Measurements from ENCODE around the gene TSACC. TPM values are rescaled to one million over a fixed set of nuclear protein-coding genes. Genes with fewer than 3 reads are reported as not detected.

Gene TSACC
- total and polyA plus RNA-seq, 10 of the 15 experiments (the other 5 are each of a cell fraction or from before 2014, with no cell fraction given), result 0.25 to 2.8 (median 0.92) TPM; not detected in 4

GRCh38 chr1:156338180-156338976 lies at the start of gene TSACC, which contains the start of gene CCT3 (continued):
- TF ChIP-seq CEBPZ (IDR thresholded peaks at IDR 0.05; ENCODE audit: low read depth, low read length) (peak; percentile 43; the same call in 1 of the 2 replicates), EED (IDR thresholded peaks at IDR 0.05; ENCODE audit: low read depth) (peak; percentile 18; the same call in 1 of the 2 replicates), EP300 (IDR thresholded peaks at IDR 0.05; ENCODE audit: borderline replicate concordance in 1 of 2, control insufficient read depth in 1 of 2, low read depth in 2 of 2, low read length in 2 of 2) (peak; percentile 45 to 75; a peak in 1 of 4 replicates), ZNF687 (IDR thresholded peaks at IDR 0.05) (no peak), IKZF1 (conservative IDR thresholded peaks at IDR 0.05) (peak; percentile 95), BCL3 (IDR thresholded peaks at IDR 0.05; ENCODE audit: borderline replicate concordance, insufficient read depth, low read depth, low read length, poor library complexity, severe bottlenecking) (no peak), LARP7 (IDR thresholded peaks at IDR 0.05) (peak; percentile 57; the same call in 1 of the 2 replicates), BCL11A (IDR thresholded peaks at IDR 0.05; ENCODE audit: low read depth, low read length) (0 out of 2 replicates have a peak, but pooled peaks have one; percentile 25), USF1 (IDR thresholded peaks at IDR 0.05; ENCODE audit: borderline replicate concordance, extremely low read length, insufficient read depth, low read depth, low read length) (peak; percentile 57), ASH2L (IDR thresholded peaks at IDR 0.05; ENCODE audit: borderline replicate concordance, low read depth) (no peak), NBN (IDR thresholded peaks at IDR 0.05) (peak; percentile 79; the same call in 1 of the 2 replicates), SKIL (IDR thresholded peaks at IDR 0.05; ENCODE audit: low read depth, poor library complexity, severe bottlenecking) (peak; percentile 91), PML (IDR thresholded peaks at IDR 0.05; ENCODE audit: low read length) (peak; percentile 90), WRNIP1 (IDR thresholded peaks at IDR 0.05; ENCODE audit: borderline replicate concordance, low read depth, low read length) (peak; percentile 76; the same call in 1 of the 2 replicates), IRF4 (IDR thresholded peaks at IDR 0.05; ENCODE audit: low read depth, low read length) (peak; percentile 8; the same call in 1 of the 2 replicates)

Data from GM12878 (cell line).